HuH-7 (cell line): ENCODE data around the gene NEUROD2.

Experiments
- DNase-seq: peaks from one replicate; pipeline ENCODE4 v3.0.0; 2011; ENCODE audit warnings: low spot score

Gene NEUROD2

GRCh38 chr17:39618956-39619785 lies 11.5 kb upstream of the NEUROD2 start:
- DNase-seq = no peak

- no peak for DNase-seq
Measured at GRCh38 chr17:39618246-39618913, 10.7 kb upstream of the NEUROD2 start.

GRCh38 chr17:39617446-39618245 lies 9.9 kb upstream of the NEUROD2 start:
- no peak for DNase-seq

- DNase-seq = no peak
Measured at GRCh38 chr17:39617100-39617445, 9.4 kb upstream of the NEUROD2 start.

- no peak for DNase-seq
Measured at GRCh38 chr17:39615434-39615833, 7.7 kb upstream of the NEUROD2 start.

GRCh38 chr17:39614545-39615157 lies 6.9 kb upstream of the NEUROD2 start:
- no peak for DNase-seq

GRCh38 chr17:39612935-39613464 lies 5.3 kb upstream of the NEUROD2 start:
- DNase-seq = no peak

GRCh38 chr17:39612291-39612894 lies 4.7 kb upstream of the NEUROD2 start:
- DNase-seq = no peak

GRCh38 chr17:39611401-39612112 lies 3.8 kb upstream of the NEUROD2 start:
- DNase-seq = no peak

- DNase-seq = no peak
Measured at GRCh38 chr17:39609416-39610025, 1.8 kb upstream of the NEUROD2 start.

GRCh38 chr17:39608142-39608981 lies 642 bp upstream of the NEUROD2 start:
- DNase-seq = no peak

GRCh38 chr17:39607057-39607850 lies 466 bp downstream of the NEUROD2 start:
- no peak for DNase-seq

- DNase-seq = no peak
Measured at GRCh38 chr17:39606434-39607056, 1.2 kb downstream of the NEUROD2 start.

GRCh38 chr17:39605492-39606433 lies 2.0 kb downstream of the NEUROD2 start:
- DNase-seq = no peak

GRCh38 chr17:39604911-39605491 lies 2.7 kb downstream of the NEUROD2 start:
- no peak for DNase-seq

- DNase-seq = no peak
Measured at GRCh38 chr17:39603304-39604016, 4.3 kb downstream of the NEUROD2 start.
